HPDE6-E6E7 (cell line): Measurements from ENCODE around the gene CPEB4.

Experiments
- DNase-seq: peaks from one replicate; pipeline ENCODE4 v3.0.0; 2011; ENCODE audit warnings: missing footprints; ENCODE audit errors: extremely low spot score

CPEB4 gene

DNA sequence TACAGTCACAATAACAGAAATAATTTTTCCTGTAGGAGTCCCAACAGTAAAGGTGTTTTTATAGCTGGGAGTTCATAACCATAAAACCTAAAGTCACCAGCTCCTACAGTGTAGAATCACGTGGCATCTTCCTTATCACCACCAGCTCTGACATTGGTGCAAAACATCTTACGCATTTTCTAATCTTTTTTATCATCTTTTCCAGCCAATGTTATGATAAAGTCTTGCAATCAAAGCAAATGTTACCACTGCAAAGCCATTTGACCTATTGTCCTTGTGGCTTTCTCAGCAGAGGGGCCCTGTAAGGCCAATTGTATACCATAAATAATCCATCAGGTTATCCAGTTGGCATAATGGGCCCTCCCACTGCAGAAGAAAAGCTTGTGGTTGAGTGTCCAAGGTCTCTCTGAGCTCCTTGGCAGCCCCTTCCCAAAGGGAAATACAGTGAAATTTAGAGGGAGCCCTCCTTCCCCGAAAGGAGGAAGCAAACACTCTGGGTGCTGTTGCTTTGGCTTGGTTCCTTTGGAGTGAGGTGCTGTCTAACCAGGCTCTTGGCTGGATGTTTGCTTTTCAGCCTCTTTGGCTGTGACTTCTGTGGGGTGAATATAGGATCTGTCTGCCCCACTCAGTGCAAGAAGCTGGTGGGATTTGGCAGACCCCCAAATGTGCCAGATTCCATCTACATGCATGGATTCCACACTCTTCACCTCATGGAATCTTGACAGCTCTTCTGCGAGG lies 29.3 kb upstream of the CPEB4 start:
- DNase-seq = no peak

DNA sequence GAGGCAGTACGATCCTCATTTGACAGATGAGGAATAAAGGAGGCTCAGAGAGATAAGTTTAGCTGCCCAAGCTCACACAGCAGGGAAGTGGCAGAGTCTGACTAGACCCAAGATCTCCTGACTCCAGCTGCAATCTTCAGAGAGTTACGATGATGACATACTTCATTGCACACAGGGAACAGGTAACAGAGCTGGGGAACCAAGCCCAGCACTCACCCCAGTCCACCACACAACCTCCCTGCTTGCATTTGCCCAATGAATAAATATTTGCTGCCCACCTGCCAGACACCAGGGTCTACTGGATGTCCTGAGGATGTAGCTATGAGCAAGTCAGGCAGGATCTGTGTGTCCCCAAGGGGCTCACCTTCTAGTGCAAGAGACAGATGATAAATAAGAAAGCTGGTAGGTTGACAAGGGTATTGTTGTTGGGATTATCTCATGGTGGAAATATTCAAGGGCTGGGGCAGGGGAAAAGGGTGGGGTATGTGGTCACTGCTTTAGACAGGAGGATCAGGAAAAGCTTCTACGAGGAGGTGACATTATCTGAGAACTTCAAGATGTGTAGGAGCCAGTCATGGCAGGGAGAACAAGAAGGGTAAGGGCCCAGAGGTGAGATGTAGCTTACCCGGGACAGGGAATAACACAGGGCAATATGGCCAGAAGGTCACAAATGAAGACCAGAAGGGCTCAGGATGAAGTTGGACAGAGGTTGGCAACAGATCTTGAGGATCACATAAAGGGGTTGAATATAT lies 28.6 kb upstream of the CPEB4 start:
- no peak for DNase-seq

DNA sequence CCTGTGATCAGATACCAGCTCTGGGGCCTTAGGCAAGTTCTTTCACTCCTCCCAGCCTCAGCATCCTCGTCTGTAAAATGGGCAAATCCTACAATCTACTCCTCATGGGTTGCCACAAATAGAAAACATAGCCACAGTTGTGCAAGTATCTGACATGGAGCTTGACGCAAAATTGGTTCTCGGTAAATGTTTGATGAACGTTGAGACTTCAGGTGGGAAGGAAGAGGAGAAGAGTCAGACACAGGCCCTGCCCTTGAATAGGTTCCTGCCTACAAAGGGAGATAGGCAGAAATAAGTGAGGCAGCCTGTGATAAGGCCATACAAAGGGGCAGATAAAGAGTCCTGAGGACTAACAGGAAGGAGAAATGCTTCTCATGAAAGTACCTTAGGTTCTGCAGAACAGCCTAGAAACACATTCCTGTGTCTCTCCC lies 26.1 kb upstream of the CPEB4 start:
- no peak for DNase-seq

DNA sequence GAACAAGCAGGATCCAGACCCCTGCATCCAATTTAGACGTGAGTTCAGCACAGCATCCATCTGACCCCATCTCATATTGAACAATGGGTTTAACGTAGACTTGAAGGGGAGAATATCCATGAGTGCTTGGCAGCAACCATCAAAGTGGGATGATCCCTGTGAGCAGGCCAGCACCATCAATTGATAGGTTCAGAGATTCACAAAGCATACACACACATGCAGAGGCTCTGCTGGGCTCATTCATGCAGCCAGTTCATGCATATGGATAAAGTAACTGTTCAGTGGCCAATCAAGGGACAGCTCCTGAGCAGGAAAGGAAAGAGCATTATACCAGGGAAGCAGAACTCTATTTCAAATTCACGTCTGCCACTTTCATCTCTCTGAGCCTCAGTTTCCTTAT lies 24.8 kb upstream of the CPEB4 start:
- DNase-seq = no peak

DNA sequence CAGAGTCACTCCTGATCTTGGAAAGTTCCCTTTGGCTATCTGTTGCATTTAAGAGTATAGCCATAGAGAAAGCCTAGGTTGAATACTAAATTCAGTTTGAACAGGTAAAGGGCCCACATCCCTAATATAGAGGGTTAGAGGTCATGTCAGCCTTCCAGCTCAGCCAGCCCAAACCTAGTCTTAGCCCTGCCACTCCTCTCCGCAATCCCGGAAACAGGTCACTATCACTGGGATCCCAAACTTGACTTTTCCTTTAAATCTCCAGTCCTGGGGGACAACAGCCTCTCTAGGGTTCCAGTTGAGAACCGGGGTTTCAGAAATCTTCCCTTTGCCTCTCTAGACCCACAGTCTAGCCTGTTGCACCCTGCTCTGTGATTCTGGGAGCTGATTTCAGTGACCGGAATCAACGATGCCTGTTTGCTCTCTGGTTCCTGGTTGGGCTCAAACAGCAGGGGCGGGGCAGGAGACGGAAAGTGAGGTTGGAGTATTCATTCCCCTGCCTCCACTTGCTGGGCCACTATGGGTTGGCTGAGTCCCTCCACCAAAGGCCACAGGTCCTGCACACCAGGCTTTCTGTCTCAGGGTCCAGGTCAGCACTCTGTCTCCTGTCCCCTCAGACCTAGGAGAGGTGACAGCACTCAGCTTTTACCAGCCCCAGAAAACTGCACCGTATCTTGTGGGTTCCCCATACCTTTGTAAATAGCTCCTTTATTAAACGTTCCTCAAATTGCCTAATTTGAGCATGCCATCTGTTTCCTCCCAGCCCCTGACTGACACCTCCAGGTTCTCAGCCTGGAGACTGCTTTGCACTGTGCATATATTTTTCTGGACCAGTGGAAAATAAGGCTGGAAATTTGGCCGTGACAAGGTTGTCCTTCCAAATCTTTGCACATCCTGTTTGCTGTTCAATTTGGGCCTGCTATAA lies 23.8 kb upstream of the CPEB4 start:
- DNase-seq = no peak

DNA sequence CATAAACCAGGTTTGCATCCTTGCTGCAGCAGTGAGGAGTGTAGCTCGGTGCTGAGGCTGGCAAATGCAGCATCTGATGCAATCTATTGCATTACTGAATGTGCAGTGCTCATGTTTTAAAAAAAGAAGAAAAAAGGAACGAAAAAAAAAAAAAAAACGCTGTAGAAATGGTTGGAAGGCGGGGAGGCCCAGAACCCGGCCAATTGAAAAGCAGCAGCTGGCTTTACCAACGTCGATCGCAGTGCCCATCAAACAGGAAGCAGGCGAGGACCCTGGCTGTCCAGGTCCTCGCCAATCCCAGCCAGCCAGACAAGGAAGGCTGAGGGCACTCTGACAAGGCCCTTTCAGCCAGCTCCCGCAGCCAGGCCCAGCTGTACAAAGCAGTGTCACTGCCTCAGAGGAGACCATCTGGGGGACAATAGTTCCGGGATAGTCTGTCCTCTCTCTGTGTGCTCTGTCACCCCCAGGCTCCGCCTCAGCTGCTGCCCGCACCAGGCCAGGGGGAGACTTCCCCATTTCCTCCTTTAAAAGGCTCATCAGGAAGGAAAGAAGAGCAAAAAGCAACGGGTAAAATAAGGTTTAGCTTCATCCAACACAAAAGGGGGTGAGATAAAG lies 21.8 kb upstream of the CPEB4 start:
- no peak for DNase-seq

DNA sequence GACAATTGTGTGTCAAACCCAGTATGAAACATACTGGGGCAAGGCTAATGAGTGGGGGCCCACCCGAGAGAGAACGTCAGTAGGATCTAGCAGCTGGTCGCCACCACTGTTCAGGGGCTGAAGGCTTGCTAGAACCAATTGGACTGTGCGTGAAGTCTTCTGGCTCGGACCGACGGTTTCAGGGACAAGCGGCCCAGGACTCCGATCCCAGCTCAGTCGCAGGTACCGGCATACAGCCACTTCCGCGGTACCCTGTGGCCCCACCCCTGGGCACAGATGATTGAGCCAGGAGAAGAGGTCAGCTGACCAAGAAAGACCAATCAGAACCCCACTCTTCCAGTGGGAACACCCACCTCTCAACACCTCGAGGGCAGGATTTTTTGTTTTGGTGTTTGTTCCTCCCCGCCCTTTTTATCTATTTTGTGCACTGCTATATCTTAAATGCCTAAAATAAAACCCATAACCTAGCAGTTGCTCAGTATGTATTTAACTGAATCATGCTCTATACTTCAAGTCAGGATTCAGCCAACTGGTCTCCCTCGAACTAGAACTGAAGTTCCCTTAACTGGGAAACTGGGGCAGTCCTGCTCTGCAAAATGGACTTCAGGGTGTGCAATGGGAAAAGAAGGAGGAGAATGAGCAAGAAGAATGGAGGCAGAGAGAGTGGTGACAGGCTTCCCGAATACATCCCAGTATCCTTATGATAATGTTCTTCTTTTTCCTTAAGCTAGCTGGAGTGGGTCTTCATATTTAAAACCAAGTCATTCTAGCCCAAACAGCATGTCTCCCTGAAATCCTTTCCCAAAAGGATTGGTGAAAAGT lies 21.1 kb upstream of the CPEB4 start:
- DNase-seq = no peak

DNA sequence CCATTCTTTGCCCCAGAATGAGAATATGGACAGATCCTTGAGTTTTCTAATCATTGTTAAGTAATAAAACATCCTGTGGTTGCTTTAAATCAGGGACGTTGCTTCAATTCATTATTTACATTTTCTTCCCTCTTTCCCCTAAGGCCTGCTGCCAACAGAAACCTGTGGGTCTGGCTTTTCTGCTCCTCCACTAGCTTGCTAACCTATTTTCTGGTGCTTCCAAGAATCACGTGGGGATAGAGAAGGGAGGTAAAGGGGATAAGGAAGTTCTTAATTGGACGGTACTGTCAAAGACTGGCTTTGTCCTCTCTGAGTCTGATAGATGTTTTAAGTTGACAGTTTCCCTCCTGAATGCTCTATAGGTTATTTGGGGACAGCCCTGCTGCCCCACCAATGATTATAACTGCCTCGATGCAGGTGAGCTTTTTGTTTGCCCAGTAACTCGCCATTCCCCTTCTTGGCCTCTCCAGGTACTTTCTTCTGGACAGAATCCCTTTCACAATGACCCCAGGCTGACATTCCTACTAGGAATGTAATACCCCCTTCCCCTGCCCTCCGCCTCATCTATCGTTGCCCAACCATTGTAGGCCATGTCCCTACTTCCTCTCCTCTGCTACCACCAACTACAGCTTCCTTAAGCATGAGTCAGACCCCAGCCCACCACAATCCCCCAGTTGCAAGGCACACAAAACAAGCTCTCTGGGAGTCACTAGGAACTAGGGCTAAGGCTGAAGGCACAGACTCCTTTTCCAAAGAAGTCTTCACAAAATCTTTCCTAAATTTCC lies 19.9 kb upstream of the CPEB4 start:
- DNase-seq = no peak

DNA sequence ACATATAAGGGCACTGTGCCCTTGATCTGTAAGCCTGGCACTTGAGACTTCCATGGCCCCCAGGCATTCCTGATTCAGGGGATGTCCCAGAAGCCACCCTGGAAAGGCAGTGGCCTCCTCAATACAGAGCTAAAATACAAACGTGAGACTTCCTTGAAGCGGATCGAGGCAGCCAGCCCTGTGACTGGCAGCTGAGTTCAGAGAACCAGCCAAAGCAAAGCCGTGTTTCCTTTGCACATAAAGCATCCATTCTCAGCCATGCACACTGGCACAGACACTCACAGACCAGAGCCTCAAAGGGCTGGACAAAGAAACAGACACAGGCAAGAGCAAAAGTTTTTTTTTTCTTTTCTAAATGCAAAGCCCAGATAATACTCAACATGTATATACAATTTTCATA lies 18.8 kb upstream of the CPEB4 start:
- DNase-seq = no peak

DNA sequence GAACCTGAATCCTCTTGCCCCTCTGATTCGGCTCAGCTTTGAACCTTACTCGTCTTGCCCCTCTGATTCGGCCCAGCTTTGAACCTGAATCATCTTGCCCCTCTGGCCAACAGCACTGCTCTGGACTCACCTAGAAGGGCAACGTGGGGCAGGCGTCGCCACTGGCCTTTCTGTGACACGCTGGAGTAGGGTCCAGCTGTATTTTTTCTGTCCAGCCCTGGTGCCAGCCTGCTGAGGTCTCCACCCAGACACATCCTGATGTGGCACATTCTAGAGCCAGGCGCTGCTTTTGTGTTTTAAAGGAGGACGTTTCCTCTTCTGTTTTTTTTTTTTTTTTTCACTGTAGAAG lies 15.2 kb upstream of the CPEB4 start:
- no peak for DNase-seq

DNA sequence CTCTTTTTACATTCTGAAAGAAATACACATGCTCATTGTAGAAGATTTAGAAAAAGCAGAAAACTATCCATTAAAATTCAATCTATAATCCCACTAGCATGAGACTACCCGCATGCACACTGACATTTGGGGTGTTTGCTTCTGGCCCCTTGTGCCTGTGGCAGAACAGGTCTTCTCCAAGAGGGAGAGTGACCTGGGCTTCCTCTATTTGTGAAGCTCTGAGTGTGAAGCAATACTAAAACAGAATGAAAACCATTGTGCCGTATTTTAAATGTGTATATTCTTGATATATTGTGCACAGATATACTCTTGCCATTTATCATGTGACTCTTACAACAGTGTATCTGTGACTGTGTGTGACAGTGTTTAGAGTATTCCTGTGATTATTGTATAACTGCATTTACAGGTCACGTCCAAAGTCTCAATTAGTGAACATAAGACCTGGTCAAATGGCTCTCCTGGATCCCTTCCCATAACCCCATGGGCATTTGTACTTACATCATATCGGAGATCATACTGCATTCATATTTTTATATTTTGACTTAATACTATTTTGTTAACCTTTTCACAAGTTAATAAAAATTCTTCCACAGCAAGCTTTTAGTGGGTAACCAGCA lies 14.7 kb upstream of the CPEB4 start:
- no peak for DNase-seq

DNA sequence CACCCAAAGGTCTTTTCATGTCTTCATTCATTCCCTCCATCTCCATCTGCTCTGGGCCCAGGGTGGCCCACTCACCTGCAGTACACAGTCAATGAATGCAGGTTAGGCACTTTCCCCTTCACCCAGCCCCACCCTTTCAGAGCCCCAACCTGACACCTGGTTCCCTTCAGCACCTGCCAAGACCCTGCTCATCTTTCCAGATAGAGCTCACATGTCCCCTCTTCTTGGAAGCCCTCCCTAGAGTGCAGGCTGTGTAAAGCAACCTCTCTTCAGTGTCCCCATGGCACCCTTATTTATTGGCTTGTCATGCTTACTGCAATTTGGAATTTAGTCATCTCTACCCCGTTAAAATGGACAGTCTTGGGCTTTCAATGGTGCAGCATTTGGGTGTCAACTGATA lies 13.0 kb upstream of the CPEB4 start:
- no peak for DNase-seq

DNA sequence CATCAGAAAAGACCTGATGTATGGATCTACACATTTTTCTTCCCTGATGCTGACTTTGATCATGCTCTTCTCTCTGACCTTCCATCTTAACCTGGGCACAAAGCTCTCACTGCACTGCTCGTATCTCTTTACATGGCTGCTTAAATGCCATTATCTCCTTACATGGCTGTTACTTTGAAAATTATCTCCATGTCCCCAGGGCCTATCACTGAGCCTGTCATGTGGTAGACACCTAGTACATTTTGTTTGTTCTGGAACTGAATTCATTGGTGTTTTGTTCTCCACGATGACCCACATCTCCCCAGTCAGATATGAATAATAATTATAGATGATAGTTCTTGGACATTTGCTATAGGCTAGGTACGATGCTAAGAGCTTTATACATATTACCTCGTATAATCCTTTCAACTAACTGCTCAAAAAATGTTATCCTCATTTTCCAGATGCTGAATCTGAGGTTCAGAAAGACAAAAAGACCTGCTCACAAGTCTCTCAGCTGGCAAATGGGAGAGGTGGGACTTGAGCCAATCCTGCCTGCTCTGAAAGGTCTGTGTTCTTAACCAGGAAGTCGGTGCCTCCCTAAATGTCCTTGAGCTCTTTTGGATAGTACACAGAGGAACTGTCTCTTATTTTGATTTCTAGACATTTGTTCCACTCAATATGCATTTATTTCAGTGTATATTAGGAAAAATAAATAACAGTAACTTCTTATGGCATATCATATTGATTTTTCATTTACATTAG lies 9.8 kb upstream of the CPEB4 start:
- no peak for DNase-seq

DNA sequence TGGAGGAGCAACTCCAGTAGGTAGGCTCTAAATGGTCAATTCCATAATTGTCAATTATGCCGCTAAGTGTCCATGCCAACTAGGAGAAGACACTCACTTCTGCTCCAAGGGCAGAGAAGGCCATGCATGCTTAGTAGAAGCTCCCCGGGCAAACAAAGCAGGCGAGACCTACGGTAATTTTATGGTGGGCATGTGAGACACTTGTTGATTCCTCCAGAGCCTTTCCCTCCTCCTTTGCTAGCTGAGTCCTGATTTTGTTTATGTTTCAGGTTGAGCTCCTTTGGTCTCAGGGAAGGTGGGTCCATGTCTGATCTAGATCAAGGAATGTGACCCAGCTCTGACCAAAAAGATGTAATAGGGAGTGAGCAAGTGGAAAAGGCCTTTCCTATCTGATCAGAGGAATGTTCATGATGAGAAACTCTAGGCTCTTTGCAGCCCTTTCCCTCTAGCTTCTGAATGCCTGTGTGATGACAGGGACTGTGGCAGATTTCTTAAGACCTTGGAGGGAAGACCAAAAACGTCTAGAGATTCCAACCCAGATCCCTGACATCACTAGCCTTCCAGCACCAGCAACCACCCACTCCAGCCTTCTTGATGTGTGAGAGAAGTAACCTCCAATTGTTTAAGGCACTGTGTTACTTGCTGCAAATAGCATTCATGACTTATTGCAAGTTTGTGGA lies 7.7 kb upstream of the CPEB4 start:
- no peak for DNase-seq

DNA sequence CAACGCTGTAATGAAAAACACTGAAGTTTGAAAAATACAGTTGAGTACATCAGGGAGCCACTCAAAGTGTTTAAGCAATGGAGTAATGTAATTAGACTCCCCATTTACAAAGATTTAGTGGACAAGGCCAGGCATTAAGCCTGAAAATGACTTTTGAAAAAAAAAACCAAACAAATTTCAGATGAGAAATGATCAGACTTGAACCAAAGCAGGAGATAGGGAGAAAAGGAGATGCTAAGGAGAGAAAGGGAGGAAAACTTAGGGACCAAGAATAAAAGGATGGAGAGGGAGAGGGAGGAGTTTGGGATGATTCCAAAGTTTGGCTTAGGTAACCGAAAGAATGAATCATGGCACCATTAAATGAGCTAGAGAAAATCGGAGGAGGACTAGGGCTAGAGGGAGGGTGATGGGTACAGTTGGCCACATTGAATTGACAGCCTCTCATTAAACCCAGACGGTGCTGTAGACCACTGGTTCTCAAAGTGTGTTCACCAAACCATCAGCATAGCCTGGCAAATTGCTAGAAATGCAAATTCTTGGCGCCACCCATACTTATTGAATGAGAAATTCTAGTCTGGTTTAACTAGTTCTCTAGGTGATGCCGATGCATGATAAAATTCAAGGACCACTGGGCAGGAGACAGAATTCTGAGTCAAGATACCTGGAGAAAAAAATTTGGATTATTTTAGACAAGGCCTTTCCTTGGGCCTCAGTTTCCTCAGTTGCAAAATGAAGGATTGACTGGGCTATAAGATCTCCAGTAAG lies 6.2 kb upstream of the CPEB4 start:
- DNase-seq = no peak

DNA sequence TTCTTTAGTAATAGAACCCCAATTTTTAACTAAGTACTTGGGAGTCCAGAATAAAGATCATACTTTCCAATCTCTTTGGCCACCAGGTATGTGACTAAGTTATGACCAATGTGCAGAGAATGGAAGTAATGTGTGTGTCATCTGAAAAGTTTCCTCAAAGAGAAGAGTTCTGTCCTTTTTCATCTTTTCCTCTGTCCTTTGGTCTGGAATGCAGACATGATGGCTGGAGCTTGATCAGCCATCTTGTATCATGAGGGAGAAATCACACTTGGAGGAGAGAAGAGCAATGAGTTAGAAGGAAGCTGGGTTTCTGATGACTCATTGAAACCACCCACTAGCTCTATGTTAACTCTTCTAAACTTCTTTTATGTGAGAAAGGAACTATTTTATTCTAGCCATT lies 5.5 kb upstream of the CPEB4 start:
- no peak for DNase-seq

DNA sequence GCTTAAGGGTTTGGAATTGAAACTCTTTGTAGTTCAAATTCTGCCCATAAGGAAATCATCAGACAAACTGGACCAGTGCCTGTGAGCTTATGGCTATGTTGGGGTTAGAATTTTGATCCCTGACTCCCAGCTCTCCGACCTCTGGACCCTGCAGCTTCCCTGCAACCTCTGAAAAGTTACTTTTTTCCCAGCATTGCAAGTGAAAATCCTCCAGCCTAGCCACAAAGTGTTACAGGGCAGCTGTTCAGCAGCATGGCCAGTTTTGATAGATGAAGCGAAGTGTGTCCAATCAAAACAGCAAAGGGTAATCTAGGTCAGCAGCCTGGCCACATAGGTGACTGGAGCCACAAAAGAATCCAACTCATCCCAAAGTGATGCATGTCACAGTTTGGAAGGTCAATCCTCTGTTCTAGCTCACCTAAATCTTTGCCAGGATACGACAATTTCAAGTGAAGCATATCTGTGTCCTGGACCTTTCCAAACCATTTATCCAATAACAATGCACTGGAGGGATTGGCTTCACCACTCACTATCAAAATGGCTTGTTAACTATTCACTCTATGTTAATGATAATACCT lies 4.7 kb upstream of the CPEB4 start:
- no peak for DNase-seq
